MCF 10A (cell line): ENCODE measurements around the gene ZBTB7C. TPM values are rescaled to one million over a fixed set of nuclear protein-coding genes. Genes with fewer than 3 reads are reported as not detected.

Source experiments
- BruUV-seq: library from RNA; stranded (reverse); fragments of 400-500 nt; replicated peaks from 2 replicates; lab custom pipeline; 2021; lab: Mats Ljungman, UMichigan
- CTCF ChIA-PET: fragments of 300-600 bp; sonication (Branson Sonifier 250); formaldehyde crosslinking; extraction: SDS; loops from one replicate; lab custom pipeline; 2021; ENCODE audit warnings: antibody characterized with exemption, inconsistent platforms; lab: Yijun Ruan, JAX
- POLR2A ChIA-PET: fragments of 300-600, 350-650 bp; sonication (Branson Sonifier 250); formaldehyde crosslinking; extraction: SDS; loops from one replicate; lab custom pipeline; 2020; ENCODE audit warnings: antibody characterized with exemption, inconsistent platforms; lab: Yijun Ruan, JAX
- DNase-seq: peaks from one replicate; pipeline ENCODE4 v3.0.0-alpha.2; 2018; ENCODE audit not compliant: unreplicated experiment
- H3K27ac Mint-ChIP-seq: one replicate; pipeline ENCODE4 v1.8.0; 2022; ENCODE audit warnings: mild to moderate bottlenecking, low read depth, mixed read lengths; ENCODE audit not compliant: unreplicated experiment
- H3K27me3 Mint-ChIP-seq: one replicate; pipeline ENCODE4 v1.8.0; 2022; ENCODE audit warnings: mixed read lengths; ENCODE audit not compliant: insufficient read depth, unreplicated experiment
- H3K36me3 Mint-ChIP-seq: one replicate; pipeline ENCODE4 v1.8.0; 2022; ENCODE audit warnings: mild to moderate bottlenecking, moderate library complexity, mixed read lengths; ENCODE audit not compliant: insufficient read depth, unreplicated experiment
- H3K4me1 Mint-ChIP-seq: one replicate; pipeline ENCODE4 v1.8.0; 2022; ENCODE audit warnings: mixed read lengths; ENCODE audit not compliant: insufficient read depth, unreplicated experiment
- H3K4me3 Mint-ChIP-seq: one replicate; pipeline ENCODE4 v1.8.0; 2022; ENCODE audit warnings: mild to moderate bottlenecking, moderate library complexity, mixed read lengths; ENCODE audit not compliant: unreplicated experiment
- H3K9me3 Mint-ChIP-seq: one replicate; pipeline ENCODE4 v1.8.0; 2022; ENCODE audit warnings: mixed read lengths; ENCODE audit not compliant: unreplicated experiment
- CTCF ChIP-seq: fragments of 200-600 bp; IDR thresholded peaks from one replicate; pipeline ENCODE4 v1.8.0; 2022; ENCODE audit warnings: antibody characterized with exemption, mild to moderate bottlenecking; ENCODE audit not compliant: unreplicated experiment
- intact Hi-C: fragments of 100-400 bp; cut with micrococcal nuclease; formaldehyde crosslinking; loops from 2 replicates; pipeline ENCODE4 v1.14.1; 2022
- total RNA-seq: library from RNA; stranded (reverse); gene quantifications from 2 replicates; pipeline ENCODE4 v1.2.3, GENCODE V29; 2022

Gene ZBTB7C
- total RNA-seq, 1 experiment from 2014 or later = 0.42 TPM

- H3K4me3 Mint-ChIP-seq = no peak overlapping the region
- no peak overlapping the region for H3K27ac Mint-ChIP-seq
- H3K9me3 Mint-ChIP-seq = peaks cover 7% of the 10 kb centered on the region
- H3K4me1 Mint-ChIP-seq = no peaks in the 10 kb centered on the region
- DNase-seq = no peak
- TF ChIP-seq CTCF = no peak
- no peaks in the 10 kb centered on the region for H3K36me3 Mint-ChIP-seq
- no TSS peak for BruUV-seq
- no peaks in the 10 kb centered on the region for H3K27me3 Mint-ChIP-seq
- intact Hi-C loops = no loop called here
- ChIA-PET POLR2A (no interaction called here), CTCF (interaction anchor here (0.6 kb wide), 1 partner anchor 32 kb away, joined by 3 read pairs; no protein-coding TSS in a partner anchor)
Measured at GRCh38 chr18:48260237-48260636, 148.9 kb downstream of the ZBTB7C start.

DNA sequence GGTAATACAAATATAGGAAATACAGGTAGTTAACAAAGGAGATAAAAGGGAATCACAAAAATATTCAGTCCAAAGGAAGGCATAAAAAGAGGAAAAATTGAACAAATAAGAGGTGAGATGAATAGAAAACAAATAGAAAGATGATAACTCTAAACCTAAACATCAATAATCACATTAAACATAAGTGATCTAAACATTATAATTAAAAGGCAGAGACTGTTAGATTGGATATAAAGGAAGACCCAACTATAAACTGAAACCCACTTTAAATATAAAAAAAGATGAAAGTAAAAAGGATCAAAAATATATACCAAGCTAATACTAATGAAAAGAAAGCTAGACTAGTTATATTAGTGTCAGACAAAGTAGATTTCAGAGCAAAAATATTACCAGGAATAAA is 152.3 kb downstream of the ZBTB7C start:
- Mint-ChIP-seq H3K4me1 (no peaks in the 10 kb centered on the region), H3K27me3 (peaks cover 12% of the 10 kb centered on the region), H3K27ac (no peak overlapping the region), H3K4me3 (no peak overlapping the region), H3K9me3 (peaks cover 15% of the 10 kb centered on the region), H3K36me3 (peaks cover 6% of the 10 kb centered on the region)
- CTCF ChIA-PET = interaction anchor here (0.8 to 1.3 kb wide), 2 partner anchors 11 to 37 kb away, joined by 3 to 4 read pairs; no protein-coding TSS in a partner anchor
- intact Hi-C loops = no loop called here
- no TSS peak for BruUV-seq
- no peak for DNase-seq
- POLR2A ChIA-PET = interaction anchor here (1.8 kb wide), 1 partner anchor 8 kb away, joined by 3 read pairs; no protein-coding TSS in a partner anchor
- TF ChIP-seq CTCF = no peak

DNA sequence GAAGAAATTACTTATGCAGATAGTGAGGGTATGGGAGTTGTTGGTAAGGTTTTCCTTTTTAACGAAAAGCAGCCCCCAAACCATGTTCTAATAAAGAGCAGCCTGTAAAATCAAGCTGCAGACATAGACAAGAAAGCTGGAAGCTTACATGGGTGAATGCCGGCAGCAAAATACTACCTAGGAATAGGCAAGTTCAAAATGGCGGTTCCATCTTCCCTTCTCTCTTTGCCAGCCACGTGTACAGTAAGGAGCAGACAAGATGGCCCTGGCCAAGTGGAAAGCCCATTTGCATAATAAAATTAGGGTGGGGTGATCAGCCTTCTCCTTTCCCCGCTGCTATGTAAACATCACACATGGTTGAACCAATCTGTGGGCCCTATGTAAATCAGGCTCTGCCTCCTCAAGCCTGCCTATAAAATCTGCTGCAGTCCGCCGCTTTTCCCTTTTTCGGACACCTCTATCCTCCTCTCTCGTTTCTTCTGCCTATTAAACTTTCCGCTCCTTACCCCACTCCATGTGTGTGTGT is 155.0 kb downstream of the ZBTB7C start:
- Mint-ChIP-seq H3K36me3 (peaks cover 6% of the 10 kb centered on the region), H3K9me3 (peaks cover 15% of the 10 kb centered on the region), H3K4me3 (no peak overlapping the region), H3K27me3 (peaks cover 29% of the 10 kb centered on the region), H3K27ac (no peak overlapping the region), H3K4me1 (no peaks in the 10 kb centered on the region)
- TF ChIP-seq CTCF = no peak
- BruUV-seq = no TSS peak
- POLR2A ChIA-PET = no interaction called here
- CTCF ChIA-PET = no interaction called here
- intact Hi-C loops = no loop called here
- no peak for DNase-seq

DNA sequence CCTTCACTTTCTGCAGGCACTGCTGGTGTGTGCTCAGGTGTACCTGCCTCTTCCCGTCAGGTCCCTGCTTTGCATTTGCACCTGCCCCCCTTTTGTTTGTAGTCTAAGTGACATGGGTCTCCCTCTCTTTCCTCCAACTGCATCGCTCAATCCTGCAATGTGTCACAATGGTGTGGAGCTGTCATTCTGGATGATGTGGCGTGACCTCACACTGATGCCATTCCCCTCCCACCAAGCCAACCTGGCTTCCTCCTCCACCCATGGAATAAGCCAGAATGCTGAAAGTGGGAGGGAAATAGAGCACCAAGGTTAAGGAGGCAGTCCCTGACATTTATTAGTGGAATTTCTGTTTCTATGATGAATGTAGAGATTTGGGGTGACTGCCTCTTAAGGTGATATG is 156.7 kb downstream of the ZBTB7C start:
- ChIA-PET CTCF (interaction anchor here (0.6 kb wide), 1 partner anchor 9 kb away, joined by 4 read pairs; no protein-coding TSS in a partner anchor), POLR2A (no interaction called here)
- Mint-ChIP-seq H3K4me3 (no peak overlapping the region), H3K27me3 (peaks cover 29% of the 10 kb centered on the region), H3K36me3 (peaks cover 6% of the 10 kb centered on the region), H3K9me3 (peaks cover 23% of the 10 kb centered on the region), H3K27ac (no peak overlapping the region), H3K4me1 (no peaks in the 10 kb centered on the region)
- no peak for DNase-seq
- intact Hi-C loops = no loop called here
- TF ChIP-seq CTCF = no peak
- no TSS peak for BruUV-seq
